ENCODE data around the gene SPACA6. TPM values are rescaled to one million over a fixed set of nuclear protein-coding genes. Genes with fewer than 3 reads are reported as not detected.

Gene SPACA6
- total RNA-seq, 2 donors from 2014 or later, result 18.4 to 26.8 TPM

DNA sequence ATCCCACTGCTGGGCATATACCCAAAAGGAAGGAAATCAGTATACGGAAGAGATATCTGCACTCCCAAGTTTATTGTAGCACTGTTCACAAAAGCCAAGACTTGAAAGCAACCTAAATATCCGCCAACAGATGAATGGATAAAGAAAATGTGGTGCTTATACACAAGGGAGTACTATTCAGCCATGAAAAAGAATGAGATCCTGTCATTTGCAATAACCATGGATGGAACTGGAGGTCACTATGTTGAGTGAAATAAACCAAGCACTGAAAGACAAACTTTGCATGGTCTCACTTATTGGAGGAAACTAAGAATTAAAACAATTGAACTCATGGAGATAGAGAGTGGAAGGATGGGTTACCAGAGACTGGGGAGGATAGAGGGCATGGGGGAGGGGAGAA lies 40.0 kb upstream of the SPACA6 start:
- Mint-ChIP-seq H3K4me3 (no peak overlapping the region), H3K36me3 (ENCODE audit: low read depth) (no peaks in the 10 kb centered on the region), H3K27ac (no peak overlapping the region), H3K27me3 (ENCODE audit: insufficient read depth) (peaks cover 18% of the 10 kb centered on the region), H3K9me3 (peaks cover 5% of the 10 kb centered on the region), H3K4me1 (no peaks in the 10 kb centered on the region)
- no peaks in the 10 kb centered on the region for H3K9me3 ChIP-seq (ENCODE audit: control insufficient read depth, low read length)
- H3K4me1 ChIP-seq (ENCODE audit: control insufficient read depth, insufficient read depth, low read length), result no peaks in the 10 kb centered on the region
- no peak overlapping the region for H3K4me3 ChIP-seq (ENCODE audit: low read length)
- peaks cover 6% of the 10 kb centered on the region for H3K27me3 ChIP-seq (ENCODE audit: control insufficient read depth, insufficient read depth, low read length, poor library complexity, severe bottlenecking)
- no peaks in the 10 kb centered on the region for H3K36me3 ChIP-seq (ENCODE audit: control insufficient read depth, insufficient read depth, low read length)
- TF ChIP-seq CTCF (conservative IDR thresholded peaks at IDR 0.05), result no peak
- DNase-seq, result no peak
- no peak overlapping the region for H3K9ac ChIP-seq (ENCODE audit: extremely low read depth, low read length, poor library complexity, severe bottlenecking)
- no peak overlapping the region for H3K27ac ChIP-seq (ENCODE audit: low read depth, low read length)
- 71 to 79% methylated on average over 2 of the region's 2 CpGs for WGBS, 2 experiments (ENCODE audit: insufficient coverage in 1 of 2, insufficient read length in 1 of 2)

DNA sequence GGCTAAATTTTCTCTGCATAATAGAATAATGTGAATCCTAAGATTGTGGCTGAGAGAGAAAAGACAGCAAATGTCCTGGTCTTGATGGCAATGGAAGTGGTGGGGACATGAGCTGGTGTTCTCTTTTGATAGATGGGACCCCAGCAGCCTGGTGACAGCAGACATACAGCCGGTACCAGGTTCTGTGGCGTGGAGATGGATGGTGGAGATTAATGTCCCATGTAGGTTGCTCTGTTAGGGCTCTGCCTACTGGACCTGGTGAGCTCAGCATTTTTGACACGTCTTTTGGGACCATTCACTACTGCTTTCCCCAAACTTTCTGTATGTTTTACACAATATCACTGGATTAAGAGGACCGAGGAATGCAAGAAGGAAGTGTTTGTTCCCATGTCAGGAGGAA lies 38.3 kb upstream of the SPACA6 start:
- no peaks in the 10 kb centered on the region for H3K36me3 ChIP-seq (ENCODE audit: control insufficient read depth, insufficient read depth, low read length)
- H3K4me3 ChIP-seq (ENCODE audit: low read length), result no peak overlapping the region
- no peaks in the 10 kb centered on the region for H3K36me3 Mint-ChIP-seq (ENCODE audit: low read depth)
- H3K4me3 Mint-ChIP-seq, result no peak overlapping the region
- peaks cover 19% of the 10 kb centered on the region for H3K27me3 Mint-ChIP-seq (ENCODE audit: insufficient read depth)
- WGBS, 2 experiments (ENCODE audit: insufficient coverage in 1 of 2, insufficient read length in 1 of 2), result 77% methylated on average over 4 of the region's 4 CpGs; no CpG with 5 or more reads in 1 of the 2 experiments
- no peaks in the 10 kb centered on the region for H3K4me1 ChIP-seq (ENCODE audit: control insufficient read depth, insufficient read depth, low read length)
- no peak overlapping the region for H3K27ac ChIP-seq (ENCODE audit: low read depth, low read length)
- DNase-seq, result no peak
- H3K9me3 ChIP-seq (ENCODE audit: control insufficient read depth, low read length), result no peaks in the 10 kb centered on the region
- peaks cover 5% of the 10 kb centered on the region for H3K9me3 Mint-ChIP-seq
- no peaks in the 10 kb centered on the region for H3K4me1 Mint-ChIP-seq
- peaks cover 6% of the 10 kb centered on the region for H3K27me3 ChIP-seq (ENCODE audit: control insufficient read depth, insufficient read depth, low read length, poor library complexity, severe bottlenecking)
- no peak overlapping the region for H3K27ac Mint-ChIP-seq
- H3K9ac ChIP-seq (ENCODE audit: extremely low read depth, low read length, poor library complexity, severe bottlenecking), result no peak overlapping the region
- no peak for TF ChIP-seq CTCF (conservative IDR thresholded peaks at IDR 0.05)

DNA sequence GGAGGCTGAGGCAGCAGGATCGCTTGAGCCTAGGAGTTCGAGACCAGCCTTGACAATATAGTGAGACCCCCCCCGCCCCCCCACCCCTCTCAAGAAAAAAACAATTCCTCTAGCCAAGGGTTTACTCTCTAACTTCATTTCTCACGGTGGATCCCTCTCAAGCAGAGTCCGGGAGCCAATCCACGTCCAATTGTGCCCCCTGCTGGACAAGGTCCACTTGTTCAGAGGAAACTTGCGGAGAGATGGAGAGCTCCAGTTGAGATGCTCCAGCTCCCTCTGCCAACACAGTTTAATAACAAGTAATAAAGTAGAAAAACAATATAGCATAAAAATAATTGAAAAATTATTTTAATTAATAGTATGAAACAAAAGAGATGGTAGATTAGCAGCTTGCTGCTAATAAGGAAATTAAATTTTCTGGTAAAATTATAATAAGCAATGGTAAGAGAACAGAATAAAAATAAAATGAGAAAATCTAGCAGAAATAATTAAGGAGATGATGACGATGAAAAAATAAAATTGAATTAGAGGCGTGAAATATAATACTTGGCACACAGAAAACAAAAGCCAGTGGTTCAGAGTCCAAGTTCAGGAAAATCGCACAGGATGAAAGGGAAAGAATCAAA lies 32.0 kb upstream of the SPACA6 start:
- H3K27ac ChIP-seq (ENCODE audit: low read depth, low read length), result no peak overlapping the region
- peaks cover 25% of the 10 kb centered on the region for H3K27me3 Mint-ChIP-seq (ENCODE audit: insufficient read depth)
- no peaks in the 10 kb centered on the region for H3K36me3 Mint-ChIP-seq (ENCODE audit: low read depth)
- H3K9me3 ChIP-seq (ENCODE audit: control insufficient read depth, low read length), result no peaks in the 10 kb centered on the region
- no peak overlapping the region for H3K9ac ChIP-seq (ENCODE audit: extremely low read depth, low read length, poor library complexity, severe bottlenecking)
- H3K9me3 Mint-ChIP-seq, result peaks cover 3% of the 10 kb centered on the region
- H3K36me3 ChIP-seq (ENCODE audit: control insufficient read depth, insufficient read depth, low read length), result no peaks in the 10 kb centered on the region
- H3K4me3 Mint-ChIP-seq, result no peak overlapping the region
- peak; percentile 82 for TF ChIP-seq CTCF (conservative IDR thresholded peaks at IDR 0.05)
- no peaks in the 10 kb centered on the region for H3K4me1 ChIP-seq (ENCODE audit: control insufficient read depth, insufficient read depth, low read length)
- H3K4me1 Mint-ChIP-seq, result no peaks in the 10 kb centered on the region
- peaks cover 4% of the 10 kb centered on the region for H3K27me3 ChIP-seq (ENCODE audit: control insufficient read depth, insufficient read depth, low read length, poor library complexity, severe bottlenecking)
- 20 to 39% methylated on average over 3 to 9 of the region's 10 CpGs for WGBS, 2 experiments (ENCODE audit: insufficient coverage in 1 of 2, insufficient read length in 1 of 2)
- peak; percentile 93 for DNase-seq
- no peak overlapping the region for H3K4me3 ChIP-seq (ENCODE audit: low read length)
- no peak overlapping the region for H3K27ac Mint-ChIP-seq
